Activated naive CD4-positive, alpha-beta T cell treated with anti-CD3 and anti-CD28 coated beads, Interleukin-2, amount 50 U/mL, for 72 hours (primary cell): ENCODE results near the gene CUBN. TPM values are rescaled to one million over a fixed set of nuclear protein-coding genes. Genes with fewer than 3 reads are reported as not detected.

Source experiments
- ATAC-seq, 2 donors: fragments of 150-1000 bp; cut with Tn5 transposase; 2 replicates each; pipeline ENCODE4 v1.10.0; 2021; ENCODE audit warnings: mild to moderate bottlenecking in 2 of 2, moderate library complexity in 2 of 2
- DNase-seq, 2 donors: peaks; one replicate each; pipeline ENCODE4 v3.0.0; 2021 to 2022; ENCODE audit warnings: low spot score in 2 of 2
- H3K27ac Mint-ChIP-seq, 2 donors: one replicate each; pipeline ENCODE4 v1.8.0; 2022; ENCODE audit warnings: mild to moderate bottlenecking in 2 of 2, mixed read lengths in 2 of 2
- H3K36me3 Mint-ChIP-seq, 2 donors: one replicate each; pipeline ENCODE4 v1.8.0; 2022; ENCODE audit warnings: mixed read lengths in 2 of 2
- H3K9me3 Mint-ChIP-seq, 2 donors: one replicate each; pipeline ENCODE4 v1.8.0; 2022; ENCODE audit warnings: mixed read lengths in 2 of 2
- total RNA-seq, 2 donors: library from RNA; stranded (reverse); gene quantifications; one replicate each; pipeline ENCODE4 v1.2.3, GENCODE V29; 2022

CUBN gene
- total RNA-seq, 2 donors from 2014 or later: 0.32 to 1.1 TPM

DNA sequence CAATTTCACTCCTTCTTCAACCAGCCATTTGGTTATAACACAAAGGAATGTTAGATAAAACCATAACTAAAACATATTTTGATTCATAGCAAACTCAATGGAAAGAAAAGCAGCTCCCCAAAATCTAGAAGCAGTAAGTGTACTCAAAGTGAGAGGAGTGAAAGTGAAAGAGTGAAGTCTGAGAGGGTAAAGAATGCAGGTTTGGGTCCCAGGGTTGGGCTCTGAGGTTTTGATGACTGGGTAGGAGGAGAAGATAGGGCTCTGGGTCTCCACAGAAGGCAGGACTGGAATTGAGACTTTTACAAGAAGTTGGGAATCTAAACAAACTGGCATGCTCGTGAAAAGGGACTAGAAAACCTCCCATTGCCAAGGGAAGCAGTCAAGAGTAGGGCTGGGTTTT is 227.0 kb downstream of the CUBN start:
- Mint-ChIP-seq H3K27ac (no peak overlapping the region), H3K9me3 (no peaks in the 10 kb centered on the region), H3K36me3 (peaks cover 0 to under 1% of the 10 kb centered on the region in 2 donors)
- ATAC-seq (peak; percentile 94 to 97), DNase-seq (peak in 1 of 2 donors; percentile 21)

DNA sequence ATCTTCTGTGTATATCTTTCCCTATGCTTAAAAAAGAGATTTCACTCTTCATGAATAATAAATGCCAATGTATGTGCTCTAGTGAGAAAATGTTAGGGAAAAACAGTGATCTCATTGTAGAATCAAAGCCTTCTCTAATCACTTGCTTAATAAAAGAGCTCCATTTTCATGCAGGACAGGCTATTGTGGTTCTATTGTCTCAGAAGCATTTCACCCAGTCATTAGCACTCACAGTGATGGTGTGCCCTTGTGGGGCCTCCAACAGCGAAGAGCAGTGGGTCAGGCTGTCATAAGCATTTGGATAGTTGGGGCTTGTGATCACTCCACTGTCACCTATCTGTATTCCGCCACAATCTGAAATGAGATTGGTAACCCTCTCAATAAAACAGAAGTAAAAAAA is 228.5 kb downstream of the CUBN start:
- no peak for DNase-seq
- H3K27ac Mint-ChIP-seq: no peak overlapping the region
- H3K9me3 Mint-ChIP-seq: peaks cover 4 to 5% of the 10 kb centered on the region in 2 donors
- peaks cover 0 to 13% of the 10 kb centered on the region in 2 donors for H3K36me3 Mint-ChIP-seq
- ATAC-seq: no peak

DNA sequence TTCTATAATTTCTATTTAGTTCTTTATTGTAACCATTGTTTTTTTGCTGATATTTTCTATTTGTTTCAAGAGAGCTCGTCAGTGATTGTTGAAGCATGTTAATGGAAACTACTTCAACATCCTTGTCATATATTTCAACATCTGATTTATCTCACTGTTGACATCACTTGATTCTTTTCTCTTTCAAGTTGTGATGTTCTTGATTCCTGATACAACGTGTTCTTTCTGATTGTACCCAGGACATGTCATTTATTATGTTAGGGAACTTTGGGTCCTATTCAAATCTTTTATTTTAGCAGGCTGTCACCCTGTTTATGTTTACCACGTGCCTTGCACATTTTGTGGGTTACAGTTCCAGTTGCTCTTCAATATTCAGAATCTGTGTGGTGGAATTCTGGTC is 232.6 kb downstream of the CUBN start:
- DNase-seq (no peak), ATAC-seq (no peak)
- H3K9me3 Mint-ChIP-seq: peaks cover 4 to 11% of the 10 kb centered on the region in 2 donors
- no peak overlapping the region for H3K27ac Mint-ChIP-seq
- H3K36me3 Mint-ChIP-seq: peaks cover 0 to 13% of the 10 kb centered on the region in 2 donors

DNA sequence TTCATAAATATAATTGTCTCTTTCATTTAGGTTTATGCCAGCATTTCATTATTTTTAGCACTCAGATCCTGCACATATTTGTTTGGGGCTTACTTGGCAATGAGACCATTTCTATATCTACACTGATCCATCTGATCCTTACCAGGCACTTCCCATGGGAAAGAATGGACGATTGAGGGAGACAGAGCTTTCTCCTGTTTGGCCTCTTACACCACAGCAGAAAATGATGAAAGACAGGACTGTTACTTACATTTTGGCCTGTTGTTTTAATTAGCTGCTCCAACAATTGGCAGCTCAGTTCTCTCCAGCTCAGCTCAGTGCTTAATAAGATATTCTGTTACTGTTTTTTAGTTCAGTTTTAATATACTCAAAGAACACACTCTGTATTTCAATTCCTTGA is 234.8 kb downstream of the CUBN start:
- no peak for DNase-seq
- Mint-ChIP-seq H3K36me3 (peaks cover 0 to 13% of the 10 kb centered on the region in 2 donors), H3K9me3 (peaks cover 4 to 11% of the 10 kb centered on the region in 2 donors)

DNA sequence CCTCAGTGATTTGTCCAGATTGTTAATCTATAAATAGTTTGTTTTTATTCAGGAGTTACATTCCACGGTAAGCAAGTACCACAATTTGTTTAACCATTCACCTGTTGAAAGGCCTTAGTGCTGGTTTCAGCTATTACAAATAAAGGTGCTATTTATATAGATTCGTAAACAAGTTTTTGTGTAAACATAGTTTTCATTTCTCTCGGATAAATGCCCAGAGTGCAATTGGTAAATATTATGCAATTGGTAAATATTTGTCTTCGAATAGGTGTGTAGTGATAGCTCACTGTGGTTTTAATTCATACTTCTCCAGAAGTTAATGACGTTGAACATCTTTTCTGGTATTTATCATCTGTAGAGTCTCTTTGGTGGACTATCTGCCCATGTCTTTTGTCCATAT is 235.9 kb downstream of the CUBN start:
- H3K27ac Mint-ChIP-seq: no peak overlapping the region
- H3K9me3 Mint-ChIP-seq: peaks cover 4 to 11% of the 10 kb centered on the region in 2 donors
- ATAC-seq (no peak), DNase-seq (no peak)
- H3K36me3 Mint-ChIP-seq: peaks cover 0 to 13% of the 10 kb centered on the region in 2 donors

More for the DNA sequence above, 234.8 kb downstream of the CUBN start:
- no peak overlapping the region for H3K27ac Mint-ChIP-seq
- ATAC-seq: no peak

DNA sequence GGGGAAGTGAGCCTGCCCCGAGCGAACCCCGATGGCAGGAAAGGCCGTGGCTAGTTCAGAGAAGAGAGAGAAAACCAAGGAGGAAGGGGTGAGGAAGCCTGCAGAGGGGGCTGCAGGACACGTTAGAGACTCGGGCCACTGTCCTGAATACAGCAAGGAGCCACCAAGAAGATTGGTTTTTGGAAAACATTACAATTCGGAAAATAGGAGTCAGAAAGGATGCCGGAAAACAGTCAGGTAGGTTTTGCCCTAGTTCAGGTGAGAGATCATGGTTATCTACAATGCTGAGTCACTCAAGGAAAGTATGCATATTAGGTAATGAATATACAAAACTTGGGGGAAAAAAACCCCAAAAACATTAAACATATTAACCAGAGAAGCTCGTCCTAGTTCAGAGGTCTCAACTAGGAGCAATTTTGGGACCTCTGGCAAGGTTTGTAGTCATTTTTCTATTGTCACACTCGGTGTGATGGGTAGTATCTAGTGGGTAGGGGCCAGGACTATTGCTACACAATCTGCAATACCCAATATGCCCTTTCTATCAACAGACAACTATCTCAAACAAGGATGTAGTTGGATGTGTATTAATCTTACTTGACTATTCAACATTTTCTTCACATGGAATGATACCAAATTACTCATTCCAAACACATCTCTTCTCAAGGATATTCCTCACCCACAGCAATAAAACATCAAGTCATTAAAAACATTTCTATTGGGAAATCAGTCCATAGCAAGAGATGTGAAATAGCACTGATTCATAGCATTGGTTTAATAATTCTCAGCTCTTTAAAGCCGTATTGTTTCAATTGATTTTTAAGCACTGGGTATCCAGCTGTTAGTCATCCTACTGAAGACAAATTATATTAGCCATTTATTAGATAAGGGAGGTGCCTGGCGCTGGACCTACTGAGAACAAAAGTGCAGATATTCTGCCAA is 238.0 kb downstream of the CUBN start:
- Mint-ChIP-seq H3K36me3 (peaks cover 0 to 4% of the 10 kb centered on the region in 2 donors), H3K27ac (peak overlapping the region; percentile 81 to 92), H3K9me3 (peaks cover 3 to 10% of the 10 kb centered on the region in 2 donors)
- ATAC-seq (peak; percentile 85 to 89), DNase-seq (peak in 1 of 2 donors; percentile 43)

DNA sequence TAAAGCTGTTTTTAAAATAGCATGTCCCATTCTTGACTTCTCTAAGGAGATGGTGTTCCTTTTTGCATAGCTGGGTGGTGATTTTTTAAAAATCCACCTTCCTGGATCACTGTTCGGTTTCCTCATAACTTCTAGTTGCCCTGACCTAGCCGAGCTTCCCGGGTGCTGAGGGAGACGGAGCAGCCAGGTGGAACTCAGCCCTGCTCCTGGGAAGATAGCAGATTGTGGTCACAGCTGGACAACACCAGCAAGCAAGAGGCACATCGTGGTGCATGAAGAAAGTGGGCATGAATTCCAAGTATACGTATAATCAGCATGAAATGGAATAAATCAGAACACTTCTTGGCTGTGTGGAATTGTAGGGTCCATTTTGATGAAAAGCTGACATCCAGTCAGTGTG is 238.9 kb downstream of the CUBN start:
- no peak for DNase-seq
- ATAC-seq: no peak
- Mint-ChIP-seq H3K27ac (peak overlapping the region in 1 of 2 donors; percentile 92), H3K9me3 (peaks cover 0 to 3% of the 10 kb centered on the region in 2 donors), H3K36me3 (no peaks in the 10 kb centered on the region)

DNA sequence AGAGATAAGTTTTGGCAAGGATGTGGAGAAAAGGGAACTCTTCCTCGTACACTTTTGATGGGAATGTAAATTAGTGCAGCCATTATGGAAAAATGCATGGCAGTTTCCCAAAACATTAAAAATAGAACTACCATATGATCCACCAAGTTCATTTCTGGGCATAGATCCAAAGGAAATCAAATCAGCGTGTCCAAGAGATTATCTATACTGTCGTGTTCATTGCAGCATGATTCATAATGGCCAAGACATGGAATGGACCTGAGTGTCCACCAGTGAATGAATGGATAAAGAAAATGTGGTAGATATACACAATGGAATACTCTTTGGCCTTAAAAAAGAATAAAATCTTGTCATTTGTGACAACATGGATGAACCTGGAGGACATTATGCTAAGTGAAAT is 242.0 kb downstream of the CUBN start:
- ATAC-seq: no peak
- no peaks in the 10 kb centered on the region for H3K9me3 Mint-ChIP-seq
- no peaks in the 10 kb centered on the region for H3K36me3 Mint-ChIP-seq
- H3K27ac Mint-ChIP-seq: no peak overlapping the region
- no peak for DNase-seq

DNA sequence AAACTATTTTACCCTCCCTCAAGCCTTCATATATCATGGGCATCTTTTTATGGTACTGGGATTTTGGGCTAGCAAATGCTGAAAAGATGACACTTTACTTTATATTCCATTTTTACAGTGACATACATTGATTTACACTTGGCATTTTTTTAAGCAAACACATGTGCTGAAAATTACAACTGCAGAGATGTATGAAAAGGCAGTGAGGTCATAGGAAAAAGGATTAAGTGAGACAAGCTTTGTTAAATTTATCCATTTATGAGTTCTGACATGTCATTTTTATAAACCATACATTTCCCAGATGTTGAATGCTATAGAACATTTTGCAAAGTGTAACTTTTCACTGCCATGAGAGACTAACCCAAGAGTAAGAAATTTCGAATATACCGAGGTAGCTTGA is 243.6 kb downstream of the CUBN start:
- H3K9me3 Mint-ChIP-seq: no peaks in the 10 kb centered on the region
- H3K36me3 Mint-ChIP-seq: no peaks in the 10 kb centered on the region
- DNase-seq (no peak), ATAC-seq (no peak)
- no peak overlapping the region for H3K27ac Mint-ChIP-seq

DNA sequence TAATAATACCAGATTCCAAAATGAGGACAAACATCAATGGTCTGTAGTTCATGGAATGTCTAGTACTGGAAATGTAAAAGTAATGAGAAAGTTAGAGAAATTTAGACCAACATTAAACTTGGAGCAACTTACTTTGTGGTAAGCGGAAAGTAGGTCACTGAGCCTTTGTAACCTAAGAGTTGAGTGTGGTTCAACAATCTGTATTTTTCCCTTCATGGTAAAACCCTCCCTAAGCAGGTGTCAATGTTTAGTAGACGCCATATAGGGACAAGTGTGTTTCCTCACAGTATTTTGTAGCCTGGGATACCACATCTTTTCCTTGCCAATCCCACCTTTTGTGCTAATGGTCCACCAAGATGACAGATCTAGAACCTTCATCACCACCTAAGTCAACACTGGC is 245.1 kb downstream of the CUBN start:
- no peaks in the 10 kb centered on the region for H3K36me3 Mint-ChIP-seq
- ATAC-seq: no peak

DNA sequence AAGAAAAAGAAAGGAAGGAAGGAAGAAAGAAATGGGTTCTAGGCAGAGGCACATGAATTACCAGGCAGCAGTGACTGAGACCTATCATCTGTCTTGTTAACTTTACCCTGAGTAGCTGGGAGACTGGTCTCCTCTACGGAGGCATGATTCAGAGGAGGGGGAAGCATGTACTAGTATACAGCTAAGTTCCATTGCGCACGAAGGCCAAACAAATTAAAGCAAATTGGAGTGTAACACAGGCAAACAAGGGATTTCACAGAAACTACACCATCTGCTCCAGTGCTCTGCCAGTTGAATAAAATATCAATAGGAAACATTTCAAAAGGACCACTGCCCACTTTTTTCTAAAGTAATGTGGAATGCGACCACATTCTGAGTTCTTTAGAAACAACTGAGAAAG is 246.5 kb downstream of the CUBN start:
- Mint-ChIP-seq H3K36me3 (no peaks in the 10 kb centered on the region), H3K27ac (no peak overlapping the region), H3K9me3 (no peaks in the 10 kb centered on the region)
- no peak for ATAC-seq
- DNase-seq: no peak

More for the DNA sequence above, 245.1 kb downstream of the CUBN start:
- Mint-ChIP-seq H3K27ac (no peak overlapping the region), H3K9me3 (no peaks in the 10 kb centered on the region)
- no peak for DNase-seq

DNA sequence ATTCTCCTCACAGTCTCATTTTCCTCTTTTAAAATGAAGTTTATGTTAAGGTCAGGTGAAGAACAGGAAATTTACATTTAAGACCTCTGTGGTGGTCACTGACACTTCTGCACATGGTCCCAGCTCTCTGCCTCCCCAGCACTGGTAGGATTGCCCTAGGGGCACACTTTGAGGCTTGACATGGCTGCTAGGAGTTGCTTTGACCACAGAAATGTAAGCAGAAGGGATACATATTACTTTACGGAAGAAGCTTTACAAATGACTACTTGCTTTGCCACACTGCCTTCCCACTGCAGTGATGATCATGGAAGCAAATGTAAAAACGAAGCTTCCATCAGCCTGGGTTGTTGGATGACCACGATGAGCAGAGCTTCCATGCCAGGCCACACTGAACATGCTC is 259.3 kb downstream of the CUBN start:
- ATAC-seq: no peak

DNA sequence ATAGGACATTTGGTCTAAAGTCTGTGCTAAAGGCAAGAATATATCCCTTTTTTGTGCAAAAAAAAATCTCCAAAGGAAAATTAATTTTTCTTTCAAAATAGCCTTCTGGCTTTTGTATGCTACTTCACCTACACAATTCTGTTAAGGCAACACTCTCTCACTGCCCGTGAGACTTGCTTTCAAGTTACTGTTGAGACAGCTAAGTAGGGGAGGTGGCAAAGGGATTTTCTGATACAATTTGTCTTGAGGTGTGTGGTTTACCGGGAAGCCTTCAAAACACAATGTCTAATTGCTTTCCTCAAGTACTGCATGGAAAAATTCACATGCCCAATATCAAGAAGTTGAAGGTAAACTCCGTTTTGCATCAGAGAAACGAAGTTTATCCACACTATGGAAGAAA is 261.6 kb downstream of the CUBN start:
- Mint-ChIP-seq H3K36me3 (no peaks in the 10 kb centered on the region), H3K9me3 (no peaks in the 10 kb centered on the region), H3K27ac (no peak overlapping the region)
- DNase-seq (no peak), ATAC-seq (no peak)

More for the DNA sequence above, 259.3 kb downstream of the CUBN start:
- H3K36me3 Mint-ChIP-seq: no peaks in the 10 kb centered on the region
- no peak overlapping the region for H3K27ac Mint-ChIP-seq
- H3K9me3 Mint-ChIP-seq: no peaks in the 10 kb centered on the region
- DNase-seq: no peak

DNA sequence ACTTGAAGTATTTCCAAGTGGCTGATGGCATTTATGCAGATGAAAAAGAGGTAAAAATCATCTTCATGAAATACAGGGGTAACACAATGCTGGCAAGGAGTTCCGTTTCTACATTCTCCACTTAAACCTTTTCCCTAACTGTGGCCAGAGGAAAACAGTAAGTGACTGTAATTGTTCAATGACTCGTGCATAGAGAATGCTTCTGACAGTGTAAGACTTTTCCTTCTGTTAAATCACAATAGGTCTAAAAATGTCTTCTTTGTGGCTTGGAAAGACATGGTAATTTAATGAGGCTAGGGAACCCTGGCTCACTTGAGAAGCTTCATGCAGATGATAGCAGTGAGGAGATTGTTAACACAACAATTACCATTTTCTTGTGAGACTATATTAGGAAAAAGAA is 262.1 kb downstream of the CUBN start:
- Mint-ChIP-seq H3K27ac (no peak overlapping the region), H3K9me3 (no peaks in the 10 kb centered on the region), H3K36me3 (no peaks in the 10 kb centered on the region)
- DNase-seq (no peak), ATAC-seq (no peak)

DNA sequence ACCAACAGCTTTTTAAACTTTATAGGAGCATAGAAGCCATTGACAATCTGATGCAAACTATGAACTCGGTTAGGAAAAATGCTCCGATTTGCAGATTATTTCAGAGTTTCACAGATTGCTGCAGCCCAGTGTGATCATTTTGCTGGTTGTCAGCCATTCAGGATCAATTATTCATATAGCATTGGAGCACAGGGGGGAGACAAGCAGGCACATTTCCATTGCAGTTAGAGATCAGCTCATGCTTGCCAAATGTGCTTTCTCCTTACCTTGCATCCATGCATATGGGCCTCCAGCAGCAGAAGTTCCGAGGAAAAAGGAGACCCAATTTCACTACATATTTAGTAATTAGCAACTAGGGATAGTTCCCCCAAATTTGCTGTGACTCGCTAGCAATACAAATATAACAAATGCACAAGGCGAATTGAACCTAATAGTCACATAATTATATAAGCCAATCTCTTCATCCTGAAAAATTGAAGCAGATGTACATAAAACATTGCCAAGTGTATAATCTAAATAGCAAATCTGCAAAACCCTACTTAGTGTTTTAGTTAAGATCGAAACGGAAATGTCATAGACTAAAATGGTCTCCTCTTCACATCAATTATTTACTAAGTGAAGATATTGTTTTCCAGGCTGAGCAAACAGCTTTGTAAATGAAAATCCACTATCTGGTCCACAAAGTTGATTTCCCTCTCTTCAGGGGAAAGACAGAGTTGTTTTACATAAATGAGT is 262.9 kb downstream of the CUBN start:
- ATAC-seq (no peak), DNase-seq (no peak)
- H3K27ac Mint-ChIP-seq: no peak overlapping the region
- no peaks in the 10 kb centered on the region for H3K9me3 Mint-ChIP-seq
- H3K36me3 Mint-ChIP-seq: no peaks in the 10 kb centered on the region

DNA sequence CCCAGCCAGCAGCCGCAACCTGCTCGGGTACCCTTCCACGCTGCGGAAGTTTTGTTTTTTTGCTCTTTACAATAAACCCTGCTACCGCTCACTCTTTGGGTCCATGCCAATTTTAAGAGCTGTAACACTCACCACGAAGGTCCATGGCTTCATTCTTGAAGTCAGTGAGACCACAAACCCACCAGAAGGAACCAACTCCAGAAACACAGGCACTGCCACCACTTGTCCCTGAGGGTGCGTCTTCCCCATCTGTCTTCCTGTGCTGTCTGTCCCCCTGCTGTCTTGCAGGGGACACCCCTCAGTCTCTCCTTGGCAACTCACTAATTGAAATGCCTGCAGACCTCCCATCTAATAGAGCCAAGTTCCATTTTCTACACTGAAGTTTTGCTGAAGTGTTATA is 263.8 kb downstream of the CUBN start:
- Mint-ChIP-seq H3K36me3 (no peaks in the 10 kb centered on the region), H3K27ac (no peak overlapping the region), H3K9me3 (no peaks in the 10 kb centered on the region)
- no peak for ATAC-seq
- DNase-seq: no peak

DNA sequence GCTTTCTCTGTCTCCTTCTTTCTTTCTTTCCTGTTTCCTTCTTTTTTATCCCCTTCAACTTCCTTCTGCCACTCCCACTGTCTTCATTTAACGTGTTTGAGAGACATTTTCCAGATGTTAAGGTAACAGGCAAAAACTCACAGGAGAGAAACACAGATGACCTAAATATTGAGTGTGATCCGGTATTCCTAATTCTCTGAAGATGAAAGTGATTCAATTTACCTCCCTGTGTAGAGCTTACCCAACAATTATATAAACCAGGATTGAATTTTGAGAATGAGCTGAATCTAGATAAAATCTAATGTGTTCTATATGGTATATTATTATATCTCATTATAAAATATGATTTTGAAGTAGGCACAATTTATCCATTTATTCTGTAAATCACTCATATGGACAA is 265.8 kb downstream of the CUBN start:
- ATAC-seq (no peak), DNase-seq (no peak)
- Mint-ChIP-seq H3K9me3 (no peaks in the 10 kb centered on the region), H3K36me3 (no peaks in the 10 kb centered on the region), H3K27ac (no peak overlapping the region)
